ENCODE measurements around the gene TMC3.

Gene TMC3

GRCh38 chr15:81303244-81304225, 70.5 kb downstream of the TMC3 start:
- Histone ChIP-seq H3K9me3 (ENCODE audit: low read length) (no peaks in the 10 kb centered on the region), H2AFZ (ENCODE audit: low read depth, low read length) (peak overlapping the region; percentile 70), H3K4me1 (ENCODE audit: insufficient read depth, low read length) (peaks cover 9% of the 10 kb centered on the region), H3K36me3 (ENCODE audit: insufficient read depth, low read length) (no peaks in the 10 kb centered on the region), H3K27me3 (ENCODE audit: insufficient read depth, low read length) (peaks cover 10% of the 10 kb centered on the region), H3K4me3 (ENCODE audit: low read length) (no peak overlapping the region)

- Histone ChIP-seq H3K27me3 (ENCODE audit: insufficient read depth, low read length) (peaks cover 14% of the 10 kb centered on the region), H3K36me3 (ENCODE audit: insufficient read depth, low read length) (no peaks in the 10 kb centered on the region)
Observed at GRCh38 chr15:81302701-81303109, 71.3 kb downstream of the TMC3 start.

GRCh38 chr15:81301815-81302399, 72.1 kb downstream of the TMC3 start:
- no peak overlapping the region for H2AFZ ChIP-seq (ENCODE audit: low read depth, low read length)
- no peaks in the 10 kb centered on the region for H3K9me3 ChIP-seq (ENCODE audit: low read length)
- H3K27me3 ChIP-seq (ENCODE audit: insufficient read depth, low read length), result peaks cover 14% of the 10 kb centered on the region
- no peaks in the 10 kb centered on the region for H3K36me3 ChIP-seq (ENCODE audit: insufficient read depth, low read length)
- peaks cover 9% of the 10 kb centered on the region for H3K4me1 ChIP-seq (ENCODE audit: insufficient read depth, low read length)
- no peak overlapping the region for H3K4me3 ChIP-seq (ENCODE audit: low read length)

More at GRCh38 chr15:81302701-81303109, 71.3 kb downstream of the TMC3 start:
- Histone ChIP-seq H2AFZ (ENCODE audit: low read depth, low read length) (no peak overlapping the region), H3K4me3 (ENCODE audit: low read length) (no peak overlapping the region), H3K9me3 (ENCODE audit: low read length) (no peaks in the 10 kb centered on the region), H3K4me1 (ENCODE audit: insufficient read depth, low read length) (peaks cover 9% of the 10 kb centered on the region)

- H3K36me3 ChIP-seq (ENCODE audit: insufficient read depth, low read length), result no peaks in the 10 kb centered on the region
- H3K4me1 ChIP-seq (ENCODE audit: insufficient read depth, low read length), result peaks cover 9% of the 10 kb centered on the region
Observed at GRCh38 chr15:81301385-81301784, 72.6 kb downstream of the TMC3 start.

GRCh38 chr15:81299630-81300273, 74.3 kb downstream of the TMC3 start:
- Histone ChIP-seq H3K4me3 (ENCODE audit: low read length) (no peak overlapping the region), H3K36me3 (ENCODE audit: insufficient read depth, low read length) (no peaks in the 10 kb centered on the region), H3K27me3 (ENCODE audit: insufficient read depth, low read length) (peaks cover 14% of the 10 kb centered on the region), H3K4me1 (ENCODE audit: insufficient read depth, low read length) (peaks cover 9% of the 10 kb centered on the region), H2AFZ (ENCODE audit: low read depth, low read length) (no peak overlapping the region), H3K9me3 (ENCODE audit: low read length) (no peaks in the 10 kb centered on the region)

More at GRCh38 chr15:81301385-81301784, 72.6 kb downstream of the TMC3 start:
- H3K27me3 ChIP-seq (ENCODE audit: insufficient read depth, low read length), result peaks cover 14% of the 10 kb centered on the region
- no peaks in the 10 kb centered on the region for H3K9me3 ChIP-seq (ENCODE audit: low read length)
- H2AFZ ChIP-seq (ENCODE audit: low read depth, low read length), result no peak overlapping the region
- H3K4me3 ChIP-seq (ENCODE audit: low read length), result no peak overlapping the region

GRCh38 chr15:81299156-81299555, 74.9 kb downstream of the TMC3 start:
- Histone ChIP-seq H2AFZ (ENCODE audit: low read depth, low read length) (no peak overlapping the region), H3K9me3 (ENCODE audit: low read length) (no peaks in the 10 kb centered on the region), H3K4me1 (ENCODE audit: insufficient read depth, low read length) (peaks cover 7% of the 10 kb centered on the region), H3K27me3 (ENCODE audit: insufficient read depth, low read length) (peaks cover 14% of the 10 kb centered on the region), H3K36me3 (ENCODE audit: insufficient read depth, low read length) (no peaks in the 10 kb centered on the region), H3K4me3 (ENCODE audit: low read length) (no peak overlapping the region)

GRCh38 chr15:81298611-81299010, 75.4 kb downstream of the TMC3 start:
- Histone ChIP-seq H3K36me3 (ENCODE audit: insufficient read depth, low read length) (no peaks in the 10 kb centered on the region), H3K4me3 (ENCODE audit: low read length) (no peak overlapping the region), H3K27me3 (ENCODE audit: insufficient read depth, low read length) (peaks cover 14% of the 10 kb centered on the region), H3K9me3 (ENCODE audit: low read length) (no peaks in the 10 kb centered on the region), H2AFZ (ENCODE audit: low read depth, low read length) (no peak overlapping the region), H3K4me1 (ENCODE audit: insufficient read depth, low read length) (peaks cover 3% of the 10 kb centered on the region)

- Histone ChIP-seq H3K4me3 (ENCODE audit: low read length) (no peak overlapping the region), H3K4me1 (ENCODE audit: insufficient read depth, low read length) (no peaks in the 10 kb centered on the region), H3K27me3 (ENCODE audit: insufficient read depth, low read length) (peaks cover 14% of the 10 kb centered on the region), H3K9me3 (ENCODE audit: low read length) (no peaks in the 10 kb centered on the region), H2AFZ (ENCODE audit: low read depth, low read length) (no peak overlapping the region), H3K36me3 (ENCODE audit: insufficient read depth, low read length) (no peaks in the 10 kb centered on the region)
Observed at GRCh38 chr15:81297603-81298575, 76.1 kb downstream of the TMC3 start.

- H3K27me3 ChIP-seq (ENCODE audit: insufficient read depth, low read length), result peaks cover 14% of the 10 kb centered on the region
- no peaks in the 10 kb centered on the region for H3K9me3 ChIP-seq (ENCODE audit: low read length)
- H3K4me1 ChIP-seq (ENCODE audit: insufficient read depth, low read length), result no peaks in the 10 kb centered on the region
- no peak overlapping the region for H3K4me3 ChIP-seq (ENCODE audit: low read length)
- H3K36me3 ChIP-seq (ENCODE audit: insufficient read depth, low read length), result no peaks in the 10 kb centered on the region
- no peak overlapping the region for H2AFZ ChIP-seq (ENCODE audit: low read depth, low read length)
Observed at GRCh38 chr15:81297147-81297572, 76.9 kb downstream of the TMC3 start.

GRCh38 chr15:81296673-81297072, 77.3 kb downstream of the TMC3 start:
- H3K9me3 ChIP-seq (ENCODE audit: low read length), result no peaks in the 10 kb centered on the region
- H3K4me1 ChIP-seq (ENCODE audit: insufficient read depth, low read length), result no peaks in the 10 kb centered on the region
- no peaks in the 10 kb centered on the region for H3K36me3 ChIP-seq (ENCODE audit: insufficient read depth, low read length)
- H3K4me3 ChIP-seq (ENCODE audit: low read length), result no peak overlapping the region
- peaks cover 17% of the 10 kb centered on the region for H3K27me3 ChIP-seq (ENCODE audit: insufficient read depth, low read length)
- no peak overlapping the region for H2AFZ ChIP-seq (ENCODE audit: low read depth, low read length)

- Histone ChIP-seq H3K36me3 (ENCODE audit: insufficient read depth, low read length) (no peaks in the 10 kb centered on the region), H3K4me3 (ENCODE audit: low read length) (no peak overlapping the region), H3K27me3 (ENCODE audit: insufficient read depth, low read length) (peaks cover 19% of the 10 kb centered on the region), H2AFZ (ENCODE audit: low read depth, low read length) (no peak overlapping the region), H3K9me3 (ENCODE audit: low read length) (no peaks in the 10 kb centered on the region), H3K4me1 (ENCODE audit: insufficient read depth, low read length) (no peaks in the 10 kb centered on the region)
Observed at GRCh38 chr15:81296186-81296585, 77.8 kb downstream of the TMC3 start.

- peaks cover 16% of the 10 kb centered on the region for H3K27me3 ChIP-seq (ENCODE audit: insufficient read depth, low read length)
- H3K4me1 ChIP-seq (ENCODE audit: insufficient read depth, low read length), result no peaks in the 10 kb centered on the region
- H3K9me3 ChIP-seq (ENCODE audit: low read length), result no peaks in the 10 kb centered on the region
- H3K4me3 ChIP-seq (ENCODE audit: low read length), result no peak overlapping the region
- no peaks in the 10 kb centered on the region for H3K36me3 ChIP-seq (ENCODE audit: insufficient read depth, low read length)
- no peak overlapping the region for H2AFZ ChIP-seq (ENCODE audit: low read depth, low read length)
Observed at GRCh38 chr15:81295486-81296121, 78.4 kb downstream of the TMC3 start.

Data from neuron (in vitro differentiated cells).